C4-2B (cell line): ENCODE measurements around the gene NR5A2.

Source experiments
- CTCF ChIP-seq: fragments of 450-650 bp; conservative IDR thresholded peaks from 2 replicates; pipeline ENCODE4 v1.5.1; 2017; ENCODE audit warnings: mild to moderate bottlenecking
- ZFX ChIP-seq: fragments of 450-650 bp; IDR thresholded peaks from 2 replicates; pipeline ENCODE4 v1.6.1; 2017

GRCh38 chr1:200180821-200181220 lies 153.3 kb downstream of the NR5A2 start:
- no peak for TF ChIP-seq CTCF
- no peak for TF ChIP-seq ZFX
